ENCODE data around the gene PDLIM3.

PDLIM3 gene

GRCh38 chr4:185457136-185457535 lies 78.2 kb downstream of the PDLIM3 start:
- no peak overlapping the region for H3K27ac ChIP-seq
- H3K36me3 ChIP-seq, result no peaks in the 10 kb centered on the region
- TF ChIP-seq CTCF (IDR thresholded peaks at IDR 0.05), result no peak
- peaks cover 79% of the 10 kb centered on the region for H3K27me3 ChIP-seq
- H3K4me1 ChIP-seq (ENCODE audit: control insufficient read depth in 1 of 2, insufficient read depth in 1 of 2, low read depth in 1 of 2, low read length in 1 of 2), result no peaks in the 10 kb centered on the region
- no peaks in the 10 kb centered on the region for H3K9me3 ChIP-seq
- no peak overlapping the region for H3K4me3 ChIP-seq (ENCODE audit: low read depth in 1 of 2, low read length in 1 of 2)

- no peak overlapping the region for H3K4me3 ChIP-seq (ENCODE audit: low read depth in 1 of 2, low read length in 1 of 2)
- TF ChIP-seq CTCF (IDR thresholded peaks at IDR 0.05), result no peak
- H3K36me3 ChIP-seq, result no peaks in the 10 kb centered on the region
Measured at GRCh38 chr4:185456131-185456530, 79.2 kb downstream of the PDLIM3 start.

More at GRCh38 chr4:185456131-185456530, 79.2 kb downstream of the PDLIM3 start:
- Histone ChIP-seq H3K9me3 (no peaks in the 10 kb centered on the region), H3K4me1 (ENCODE audit: control insufficient read depth in 1 of 2, insufficient read depth in 1 of 2, low read depth in 1 of 2, low read length in 1 of 2) (no peaks in the 10 kb centered on the region), H3K27ac (no peak overlapping the region), H3K27me3 (peaks cover 77% of the 10 kb centered on the region)
